Transverse colon (tissue), 3 donors: ENCODE results near the gene SRRM1.

Source experiments
- EP300 ChIP-seq: sonication (generic); formaldehyde crosslinking; IDR thresholded peaks from one replicate; pipeline ENCODE4 v1.6.1; 2017; ENCODE audit warnings: antibody characterized with exemption, low read depth
- TF ChIP-seq, protein P1 (sequence below), 5 experiments: fragments of 200-600 bp in 3 of 5; fragments of 450-650 bp in 2 of 5; sonication (generic) in 3 of 5; IDR thresholded peaks; 1 replicate in 2 of 5; 2 replicates in 3 of 5; pipeline ENCODE4 v1.5.1; 2016 to 2017; ENCODE audit warnings: antibody characterized with exemption in 5 of 5, inconsistent platforms in 3 of 5, mild to moderate bottlenecking in 2 of 5, moderate library complexity in 1 of 5

DNA sequence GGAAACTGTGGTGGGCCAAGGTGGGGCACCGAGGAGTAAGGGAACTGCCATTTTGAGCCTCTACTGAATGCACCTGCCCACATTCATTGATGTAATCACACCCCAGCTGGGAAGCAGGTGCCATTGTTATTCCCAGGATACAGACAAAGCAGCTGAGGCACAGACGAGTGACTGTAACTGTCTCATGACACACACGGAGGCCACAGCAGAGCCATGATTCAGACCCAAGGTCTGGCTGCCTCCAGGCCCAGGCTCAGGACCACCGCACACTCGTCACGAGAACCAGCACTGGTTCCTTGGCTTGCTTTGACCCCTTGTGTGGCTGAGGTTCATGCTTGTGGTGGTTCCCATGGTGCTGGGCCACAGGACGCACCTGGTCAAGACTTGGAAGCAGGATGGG, 56.5 kb downstream of the SRRM1 start:
- TF ChIP-seq, protein P1, sequence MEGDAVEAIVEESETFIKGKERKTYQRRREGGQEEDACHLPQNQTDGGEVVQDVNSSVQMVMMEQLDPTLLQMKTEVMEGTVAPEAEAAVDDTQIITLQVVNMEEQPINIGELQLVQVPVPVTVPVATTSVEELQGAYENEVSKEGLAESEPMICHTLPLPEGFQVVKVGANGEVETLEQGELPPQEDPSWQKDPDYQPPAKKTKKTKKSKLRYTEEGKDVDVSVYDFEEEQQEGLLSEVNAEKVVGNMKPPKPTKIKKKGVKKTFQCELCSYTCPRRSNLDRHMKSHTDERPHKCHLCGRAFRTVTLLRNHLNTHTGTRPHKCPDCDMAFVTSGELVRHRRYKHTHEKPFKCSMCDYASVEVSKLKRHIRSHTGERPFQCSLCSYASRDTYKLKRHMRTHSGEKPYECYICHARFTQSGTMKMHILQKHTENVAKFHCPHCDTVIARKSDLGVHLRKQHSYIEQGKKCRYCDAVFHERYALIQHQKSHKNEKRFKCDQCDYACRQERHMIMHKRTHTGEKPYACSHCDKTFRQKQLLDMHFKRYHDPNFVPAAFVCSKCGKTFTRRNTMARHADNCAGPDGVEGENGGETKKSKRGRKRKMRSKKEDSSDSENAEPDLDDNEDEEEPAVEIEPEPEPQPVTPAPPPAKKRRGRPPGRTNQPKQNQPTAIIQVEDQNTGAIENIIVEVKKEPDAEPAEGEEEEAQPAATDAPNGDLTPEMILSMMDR (IDR thresholded peaks at IDR 0.05): no peak
- no peak for TF ChIP-seq EP300
